ENCODE measurements around the gene HSD17B12. TPM values are rescaled to one million over a fixed set of nuclear protein-coding genes. Genes with fewer than 3 reads are reported as not detected.

The HSD17B12 gene
- total and polyA plus RNA-seq, 2 of the 8 experiments (the other 6 are each of a cell fraction or from before 2014, with no cell fraction given) = 46.0 to 121 TPM

- H3K79me1 ChIP-seq (ENCODE audit: low read depth, low read length) = no peaks in the 10 kb centered on the region
- H3K23me2 ChIP-seq (ENCODE audit: low read depth, low read length) = no peaks in the 10 kb centered on the region
- no peak overlapping the region for H3K4ac ChIP-seq (replicated peaks; ENCODE audit: insufficient read length, low read depth, low read length)
- ChIA-PET POLR2A (ENCODE audit: partially characterized antibody) (no interaction called here), CTCF (ENCODE audit: partially characterized antibody) (no interaction called here)
- H3K4me1 ChIP-seq (replicated peaks in 1 of 4; ENCODE audit: control insufficient read depth in 3 of 4, insufficient read depth in 4 of 4, low read length in 3 of 4) = no peaks in the 10 kb centered on the region
- DNase-seq (ENCODE audit: low read depth in 1 of 2, low spot score in 2 of 2) = no peak
- no peaks in the 10 kb centered on the region for H4K20me1 ChIP-seq (replicated peaks in 1 of 2; ENCODE audit: control insufficient read depth in 1 of 2, insufficient read depth in 2 of 2, low read length in 2 of 2)
- no peak overlapping the region for H2BK120ac ChIP-seq (replicated peaks; ENCODE audit: low read depth, low read length)
- H2BK5ac ChIP-seq (ENCODE audit: low read depth, low read length) = no peak overlapping the region
- H2BK12ac ChIP-seq (ENCODE audit: low read depth, low read length) = no peak overlapping the region
- no peak for FAIRE-seq
- H3K56ac ChIP-seq (replicated peaks; ENCODE audit: insufficient read length, low read depth, low read length) = no peak overlapping the region
- H3K18ac ChIP-seq (ENCODE audit: extremely low read depth, low read length) = no peak overlapping the region
- no peak overlapping the region for H3K23ac ChIP-seq (ENCODE audit: insufficient read length)
- H3K9me3 ChIP-seq (ENCODE audit: insufficient read depth in 2 of 2, low read depth in 1 of 2, low read length in 1 of 2) = no peaks in the 10 kb centered on the region
- H3K27me3 ChIP-seq (replicated peaks in 1 of 4; ENCODE audit: control insufficient read depth in 3 of 4, extremely low read depth in 1 of 4, insufficient read depth in 3 of 4, low read length in 3 of 4) = no peaks in the 10 kb centered on the region
- H2BK20ac ChIP-seq (ENCODE audit: low read length) = no peak overlapping the region
- H3K4me2 ChIP-seq (ENCODE audit: insufficient read depth in 1 of 2, low read depth in 2 of 2, low read length in 2 of 2) = no peak overlapping the region
- WGBS, 2 experiments (ENCODE audit: extremely low coverage in 1 of 2, insufficient coverage in 1 of 2, insufficient read length in 1 of 2, insufficient replicate concordance in 2 of 2, low coverage in 1 of 2, low lambda C conversion rate in 2 of 2, missing lambda C conversion rate in 1 of 2) = 64% methylated on average over 4 of the region's 4 CpGs; no CpG with 5 or more reads in 1 of the 2 experiments
- no peak overlapping the region for H4K5ac ChIP-seq (ENCODE audit: insufficient read length, low read depth, low read length)
- no peak for TF ChIP-seq POLR2A (IDR thresholded peaks at IDR 0.05; ENCODE audit: control extremely low read depth in 1 of 2, low read depth in 2 of 2, low read length in 2 of 2)
- TF ChIP-seq EZH2 (IDR thresholded peaks at IDR 0.05; ENCODE audit: low read depth, low read length, severe bottlenecking) = no peak
- no peak for TF ChIP-seq BCL11A (IDR thresholded peaks at IDR 0.05; ENCODE audit: low read depth in 2 of 2, low read length in 2 of 2)
- no peak for TF ChIP-seq GTF2F1 (IDR thresholded peaks at IDR 0.05; ENCODE audit: borderline replicate concordance, low read depth, low read length)
- TF ChIP-seq HDAC2 (IDR thresholded peaks at IDR 0.05; ENCODE audit: borderline replicate concordance in 1 of 2, low read depth in 2 of 2, low read length in 2 of 2) = no peak
- no peak for TF ChIP-seq GABPA (IDR thresholded peaks at IDR 0.05; ENCODE audit: borderline replicate concordance, insufficient read depth, low read length)
- TF ChIP-seq NRF1 (IDR thresholded peaks at IDR 0.05; ENCODE audit: low read depth, low read length) = no peak
- no peak overlapping the region for H3K14ac ChIP-seq (ENCODE audit: insufficient read length)
- no peaks in the 10 kb centered on the region for H3K79me2 ChIP-seq (ENCODE audit: control insufficient read depth in 1 of 2, insufficient read depth in 2 of 2, low read length in 2 of 2)
- no peak overlapping the region for H2AK5ac ChIP-seq (ENCODE audit: low read depth, low read length)
- H2BK15ac ChIP-seq (ENCODE audit: low read length) = no peak overlapping the region
- no peak overlapping the region for H3K9ac ChIP-seq (replicated peaks in 1 of 4; ENCODE audit: extremely low read depth in 1 of 4, low read depth in 3 of 4, low read length in 3 of 4)
- H4K8ac ChIP-seq (ENCODE audit: extremely low read depth, insufficient read depth, low read length) = no peak overlapping the region
- no peak overlapping the region for H4K91ac ChIP-seq (replicated peaks; ENCODE audit: insufficient read length, low read length)
- H3K27ac ChIP-seq (ENCODE audit: low read depth, low read length) = no peak overlapping the region
- no peak overlapping the region for H3K4me3 ChIP-seq (ENCODE audit: extremely low read depth in 1 of 4, insufficient read depth in 2 of 4, low read depth in 3 of 4, low read length in 4 of 4)
- H3K36me3 ChIP-seq (ENCODE audit: control insufficient read depth in 2 of 4, insufficient read depth in 4 of 4, low read length in 3 of 4) = peaks cover under 1 to 12% (median 6%) of the 10 kb centered on the region in 4 experiments; a peak in 5 of 8 replicates
- no peak overlapping the region for H2AFZ ChIP-seq (ENCODE audit: low read length)
Measured at GRCh38 chr11:43758927-43759326, 78.4 kb downstream of the HSD17B12 start.

Data from H1 (cell line).